8988T (cell line): ENCODE data around the gene SND1.
"Not testable (repeated sequence)": the region's sequence is repeated elsewhere in the genome, so short reads cannot be mapped to it uniquely, and the experiment has no call there.

Experiments used
- DNase-seq: peaks from one replicate; pipeline ENCODE4 v3.0.0; 2011

SND1 gene

GRCh38 chr7:127653396-127653795 is 1.4 kb downstream of the SND1 start:
- DNase-seq = no peak

GRCh38 chr7:127654404-127655394 is 2.7 kb downstream of the SND1 start:
- no peak for DNase-seq

GRCh38 chr7:127655720-127656119 is 3.7 kb downstream of the SND1 start:
- no peak for DNase-seq

- no peak for DNase-seq
These were observed 5.5 kb downstream of the SND1 start for GRCh38 chr7:127657500-127657899.

- no peak for DNase-seq
These were observed 7.1 kb downstream of the SND1 start for GRCh38 chr7:127658970-127659630.

GRCh38 chr7:127665922-127666321 is 13.9 kb downstream of the SND1 start:
- no peak for DNase-seq

- DNase-seq = no peak
These were observed 14.6 kb downstream of the SND1 start for GRCh38 chr7:127666602-127667001.

- no peak for DNase-seq
These were observed 15.2 kb downstream of the SND1 start for GRCh38 chr7:127667017-127667670.

GRCh38 chr7:127667759-127668530 is 16.0 kb downstream of the SND1 start:
- no peak for DNase-seq

GRCh38 chr7:127671341-127671740 is 19.3 kb downstream of the SND1 start:
- DNase-seq = no peak

- DNase-seq = no peak
These were observed 21.9 kb downstream of the SND1 start for GRCh38 chr7:127673902-127674301.

GRCh38 chr7:127674361-127674760 is 22.4 kb downstream of the SND1 start:
- no peak for DNase-seq

GRCh38 chr7:127674923-127675322 is 22.9 kb downstream of the SND1 start:
- DNase-seq = not testable (repeated sequence)

GRCh38 chr7:127675721-127676120 is 23.7 kb downstream of the SND1 start:
- DNase-seq = no peak

- DNase-seq = no peak
These were observed 25.6 kb downstream of the SND1 start for GRCh38 chr7:127677433-127678230.

- DNase-seq = no peak
These were observed 26.3 kb downstream of the SND1 start for GRCh38 chr7:127678337-127678736.

- no peak for DNase-seq
These were observed 27.0 kb downstream of the SND1 start for GRCh38 chr7:127678947-127679346.

GRCh38 chr7:127680983-127681382 is 29.0 kb downstream of the SND1 start:
- DNase-seq = no peak

GRCh38 chr7:127682140-127682539 is 30.1 kb downstream of the SND1 start:
- no peak for DNase-seq

- DNase-seq = no peak
These were observed 32.0 kb downstream of the SND1 start for GRCh38 chr7:127683776-127684681.
